ENCODE results near the gene CHCHD3. TPM values are rescaled to one million over a fixed set of nuclear protein-coding genes. Genes with fewer than 3 reads are reported as not detected.
A peak's percentile ranks its signal among the peaks of the same experiment; 100 is the strongest.

CHCHD3 gene
- total RNA-seq, 2 experiments from 2014 or later, result 85.2 to 86.1 TPM

DNA sequence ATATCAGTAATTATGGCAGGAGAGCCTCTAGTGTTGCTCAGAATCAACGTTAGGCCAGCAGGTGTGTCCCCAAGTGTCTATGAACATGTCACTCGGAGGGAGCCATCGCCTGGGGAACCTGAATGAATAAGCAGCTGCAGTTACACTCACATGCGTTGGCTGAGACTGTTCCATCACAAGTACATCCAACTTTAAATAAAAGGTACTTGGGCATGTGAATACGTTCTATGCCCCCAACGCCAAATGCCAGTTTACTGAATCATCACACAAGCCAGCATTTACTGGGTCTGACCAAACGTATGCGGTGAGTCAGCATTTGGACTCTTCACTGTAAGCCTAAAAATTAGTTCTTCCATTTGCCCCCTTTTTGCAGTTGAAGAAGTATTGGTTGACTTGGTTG lies 298.1 kb downstream of the CHCHD3 start:
- H3K4me1 Mint-ChIP-seq, result no peaks in the 10 kb centered on the region
- peaks cover 1% of the 10 kb centered on the region for H3K9me3 Mint-ChIP-seq
- no peak overlapping the region for H3K4me3 Mint-ChIP-seq
- peaks cover 26% of the 10 kb centered on the region for H3K36me3 Mint-ChIP-seq
- DNase-seq, result no peak
- H3K27ac Mint-ChIP-seq, result no peak overlapping the region
- H3K27me3 Mint-ChIP-seq, result no peaks in the 10 kb centered on the region

DNA sequence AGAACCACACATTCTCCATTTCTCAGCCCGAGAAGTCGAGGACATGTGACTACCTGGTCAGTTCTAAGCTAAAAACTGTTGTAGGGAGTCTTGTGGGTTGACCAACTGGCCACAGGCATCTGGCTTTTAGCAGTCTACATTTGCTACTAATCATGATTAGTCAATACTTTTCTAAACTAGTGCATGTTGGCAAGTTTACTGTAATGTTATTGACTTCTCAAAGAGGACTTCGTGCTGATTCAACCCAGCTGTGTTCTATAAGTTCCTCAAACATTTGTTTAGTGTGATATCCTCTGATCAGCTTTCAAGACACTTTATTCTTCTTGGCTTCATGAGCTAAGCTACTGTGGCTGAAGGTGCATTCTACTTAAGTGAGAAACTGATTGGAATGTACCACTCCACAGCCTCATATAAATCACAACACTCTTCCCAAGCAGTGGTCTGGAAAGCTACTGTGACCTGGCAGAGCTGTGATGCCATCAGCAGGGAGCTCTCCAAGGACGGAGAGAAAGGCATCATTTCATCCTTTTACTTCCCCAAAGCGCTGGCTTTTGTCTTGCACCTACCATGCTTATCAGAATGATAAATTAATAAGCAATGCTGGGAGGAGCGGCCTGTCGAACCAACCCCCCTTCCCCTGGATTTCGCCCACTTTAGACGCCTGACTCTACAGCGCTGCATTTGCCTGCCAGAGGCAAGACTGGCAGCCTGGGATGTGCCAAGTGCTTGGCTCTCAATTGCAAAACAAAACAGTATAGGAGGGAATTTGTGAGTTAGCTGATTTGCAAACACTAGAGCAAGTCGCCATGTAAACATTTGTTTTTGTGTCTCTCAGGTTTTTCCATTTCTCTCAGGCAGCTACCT lies 298.9 kb downstream of the CHCHD3 start:
- DNase-seq, result no peak
- Mint-ChIP-seq H3K4me1 (peaks cover 6% of the 10 kb centered on the region), H3K9me3 (peaks cover 1% of the 10 kb centered on the region), H3K36me3 (peaks cover 21% of the 10 kb centered on the region), H3K27me3 (no peaks in the 10 kb centered on the region), H3K27ac (no peak overlapping the region), H3K4me3 (no peak overlapping the region)

DNA sequence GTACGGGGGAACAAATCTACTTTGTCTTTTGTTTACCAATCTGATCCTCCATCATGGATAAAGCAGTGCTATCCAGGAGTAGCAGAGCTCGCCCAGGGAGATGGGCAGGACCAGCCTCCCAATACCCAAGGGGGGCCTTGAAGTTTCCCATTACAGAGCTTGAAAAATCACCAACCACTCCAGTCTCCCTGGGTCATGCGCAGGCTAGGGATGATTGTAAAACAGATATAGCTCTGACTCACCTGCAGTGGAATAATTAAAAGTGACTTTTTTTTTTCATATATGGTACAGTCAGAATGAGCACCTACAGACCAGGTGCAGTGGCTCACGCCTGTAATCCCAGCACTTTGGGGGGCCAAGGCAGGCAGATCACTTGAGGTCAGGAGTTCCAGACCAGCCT lies 301.1 kb downstream of the CHCHD3 start:
- Mint-ChIP-seq H3K36me3 (peaks cover 13% of the 10 kb centered on the region), H3K27me3 (no peaks in the 10 kb centered on the region), H3K4me1 (peaks cover 13% of the 10 kb centered on the region), H3K27ac (no peak overlapping the region), H3K9me3 (peaks cover 3% of the 10 kb centered on the region), H3K4me3 (no peak overlapping the region)
- no peak for DNase-seq

DNA sequence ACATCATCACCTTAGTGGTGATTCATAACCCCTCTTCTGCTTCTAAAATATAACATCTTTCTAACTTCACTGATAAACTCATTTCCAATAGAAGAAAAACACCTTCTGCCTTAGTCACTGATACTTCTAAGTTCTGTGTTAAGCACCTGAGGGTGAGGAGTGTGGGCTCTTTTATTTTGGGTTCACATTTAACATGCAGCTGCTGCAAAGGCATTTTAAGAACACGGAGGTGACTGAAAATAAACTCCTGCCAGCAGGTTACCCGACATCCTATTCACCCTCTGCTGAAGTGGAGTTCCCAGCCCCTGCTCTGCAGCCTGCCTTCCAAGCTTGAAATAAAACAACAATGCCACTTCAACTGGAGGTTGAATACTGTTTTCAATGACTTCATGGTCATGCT lies 302.7 kb downstream of the CHCHD3 start:
- H3K9me3 Mint-ChIP-seq, result peaks cover 3% of the 10 kb centered on the region

DNA sequence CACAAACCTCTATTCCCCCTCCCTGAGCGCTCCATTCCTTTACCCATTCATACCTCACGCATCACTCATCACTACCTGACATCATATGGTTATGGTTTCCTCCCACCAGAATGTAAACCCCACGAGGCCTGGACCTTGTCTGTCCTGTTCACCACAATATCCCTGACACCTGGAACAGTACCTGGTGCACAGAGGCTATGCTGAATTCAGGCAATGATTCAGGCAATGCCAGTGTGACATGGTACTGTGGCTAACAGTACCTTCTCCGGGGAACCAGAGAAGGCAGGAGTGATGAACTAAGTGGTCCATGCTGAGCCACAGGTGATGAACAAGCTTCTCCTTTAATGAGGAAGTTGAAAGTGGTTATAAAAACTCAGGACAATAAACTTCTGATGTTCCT lies 303.1 kb downstream of the CHCHD3 start:
- peaks cover 3% of the 10 kb centered on the region for H3K9me3 Mint-ChIP-seq
- H3K4me3 Mint-ChIP-seq, result no peak overlapping the region
- H3K27me3 Mint-ChIP-seq, result no peaks in the 10 kb centered on the region
- H3K4me1 Mint-ChIP-seq, result peaks cover 13% of the 10 kb centered on the region
- peaks cover 4% of the 10 kb centered on the region for H3K36me3 Mint-ChIP-seq
- H3K27ac Mint-ChIP-seq, result no peak overlapping the region
- no peak for DNase-seq

More for the DNA sequence above, 302.7 kb downstream of the CHCHD3 start:
- peaks cover 13% of the 10 kb centered on the region for H3K4me1 Mint-ChIP-seq
- H3K27ac Mint-ChIP-seq, result no peak overlapping the region
- H3K36me3 Mint-ChIP-seq, result peaks cover 6% of the 10 kb centered on the region
- no peak overlapping the region for H3K4me3 Mint-ChIP-seq
- DNase-seq, result no peak
- no peaks in the 10 kb centered on the region for H3K27me3 Mint-ChIP-seq

DNA sequence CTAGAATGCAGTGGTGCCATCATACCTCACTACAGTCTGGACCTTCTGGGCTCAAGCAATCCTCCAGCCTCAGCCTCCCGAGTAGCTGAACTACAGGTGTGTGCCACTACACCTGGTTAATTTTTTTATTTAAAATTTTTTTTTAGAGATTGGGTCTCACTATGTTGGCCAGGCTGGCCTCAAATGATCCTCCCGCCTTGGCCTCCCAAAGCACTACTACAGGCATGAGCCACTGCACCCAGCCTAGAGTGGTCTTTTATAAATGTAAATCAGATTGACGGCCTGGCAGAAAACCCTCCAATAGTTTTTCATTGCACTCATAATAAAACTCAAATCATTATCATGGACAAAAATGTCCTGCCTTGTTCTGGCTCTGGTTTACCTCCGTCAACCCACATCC lies 303.9 kb downstream of the CHCHD3 start:
- Mint-ChIP-seq H3K9me3 (peaks cover 3% of the 10 kb centered on the region), H3K36me3 (peaks cover 4% of the 10 kb centered on the region), H3K4me1 (peaks cover 15% of the 10 kb centered on the region), H3K4me3 (no peak overlapping the region), H3K27me3 (no peaks in the 10 kb centered on the region), H3K27ac (no peak overlapping the region)
- no peak for DNase-seq

DNA sequence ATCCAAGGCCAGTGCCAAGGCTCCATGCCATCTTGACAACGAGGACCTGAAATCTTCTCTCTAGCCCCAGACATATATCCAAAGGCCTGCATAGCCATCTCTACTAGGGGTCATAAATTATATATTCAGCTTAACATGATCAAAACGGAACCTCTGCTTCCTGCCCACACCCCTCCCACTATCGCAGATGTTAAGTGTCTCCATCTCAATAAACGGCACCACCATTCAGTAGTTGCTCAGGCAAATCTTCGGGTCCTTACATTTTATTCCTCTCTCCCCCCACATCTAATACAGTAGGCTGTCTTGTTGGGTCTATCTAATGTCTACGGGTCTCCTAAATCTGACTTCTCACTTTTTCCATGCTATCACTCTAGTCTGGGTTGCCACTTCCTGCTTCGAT lies 304.5 kb downstream of the CHCHD3 start:
- Mint-ChIP-seq H3K4me1 (peaks cover 15% of the 10 kb centered on the region), H3K27me3 (no peaks in the 10 kb centered on the region), H3K27ac (no peak overlapping the region), H3K4me3 (no peak overlapping the region), H3K9me3 (peaks cover 3% of the 10 kb centered on the region), H3K36me3 (peaks cover 4% of the 10 kb centered on the region)
- no peak for DNase-seq

DNA sequence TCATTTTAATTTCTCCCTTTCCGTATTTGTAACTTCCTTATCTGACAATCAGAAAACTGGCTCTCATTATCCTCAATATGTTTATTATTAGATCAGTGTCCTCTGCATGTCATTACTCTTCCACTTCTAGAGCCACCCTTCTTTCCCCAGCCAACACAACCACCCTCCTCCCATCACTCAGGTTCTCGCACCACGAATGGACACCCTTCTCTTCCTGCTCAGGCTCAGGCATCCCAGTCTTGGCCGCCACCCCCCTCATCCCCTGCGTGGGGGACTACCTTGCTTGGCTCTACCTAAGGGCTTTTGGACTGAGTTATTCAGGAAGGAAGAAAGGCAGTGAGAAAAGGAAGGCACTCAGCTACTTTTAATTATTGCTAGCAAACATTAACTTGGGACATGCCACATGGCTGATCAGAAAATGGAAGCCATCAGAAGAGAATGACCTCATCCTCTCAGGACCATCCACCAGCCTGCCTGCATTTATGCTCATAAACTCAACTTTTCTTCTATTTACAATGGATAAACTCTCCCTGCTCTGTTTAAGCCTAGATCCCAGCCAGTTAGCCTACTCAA lies 305.8 kb downstream of the CHCHD3 start:
- Mint-ChIP-seq H3K36me3 (peaks cover 4% of the 10 kb centered on the region), H3K27ac (no peak overlapping the region), H3K4me3 (no peak overlapping the region), H3K9me3 (peaks cover 3% of the 10 kb centered on the region), H3K27me3 (no peaks in the 10 kb centered on the region), H3K4me1 (peaks cover 23% of the 10 kb centered on the region)
- no peak for DNase-seq

DNA sequence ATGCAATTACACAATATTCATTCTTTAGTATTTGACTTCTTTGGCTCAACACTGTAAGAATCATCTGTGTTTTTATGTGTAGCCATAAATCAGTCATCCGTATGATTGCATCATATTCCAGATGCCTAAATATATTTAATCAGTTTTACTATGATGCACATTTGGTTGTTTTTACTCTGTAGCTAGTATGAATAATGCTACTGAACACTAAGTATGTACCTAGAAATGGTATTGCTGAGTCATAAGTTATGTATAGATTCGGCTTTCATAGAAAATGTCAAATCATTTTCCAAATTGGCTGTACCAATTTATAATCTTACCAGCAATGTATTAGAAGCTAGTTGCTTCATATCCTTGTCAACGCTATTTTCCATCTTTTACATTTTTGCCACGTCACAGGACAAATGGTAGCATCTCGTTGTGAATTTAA lies 308.3 kb downstream of the CHCHD3 start:
- Mint-ChIP-seq H3K9me3 (peaks cover 17% of the 10 kb centered on the region), H3K27ac (no peak overlapping the region), H3K36me3 (peaks cover 10% of the 10 kb centered on the region), H3K27me3 (no peaks in the 10 kb centered on the region), H3K4me3 (no peak overlapping the region), H3K4me1 (peaks cover 30% of the 10 kb centered on the region)
- no peak for DNase-seq

DNA sequence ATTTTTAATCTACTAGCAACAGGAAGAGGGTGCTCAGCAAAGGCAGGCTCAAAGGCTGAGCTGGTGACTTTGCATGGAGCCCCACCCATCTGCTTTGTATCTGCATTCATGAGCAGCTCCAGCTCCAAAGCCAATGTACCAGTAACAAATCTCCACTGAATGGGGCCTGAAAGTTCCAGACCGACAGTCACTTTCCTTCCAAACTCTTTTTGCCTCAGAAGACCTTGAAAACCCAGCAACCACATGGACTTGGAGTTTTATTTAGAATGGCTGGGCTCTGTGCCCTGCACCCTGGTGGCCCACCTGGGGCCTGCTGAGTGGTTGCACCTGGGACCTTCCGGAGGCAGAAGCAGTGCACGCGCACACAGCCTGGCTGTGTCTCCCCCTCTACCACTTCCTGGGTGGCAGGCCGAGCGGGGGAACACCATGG lies 310.6 kb downstream of the CHCHD3 start:
- peaks cover 6% of the 10 kb centered on the region for H3K36me3 Mint-ChIP-seq
- peak overlapping the region; percentile 64 for H3K27ac Mint-ChIP-seq
- peaks cover 14% of the 10 kb centered on the region for H3K9me3 Mint-ChIP-seq
- peak overlapping the region; percentile 23 for H3K4me3 Mint-ChIP-seq
- H3K27me3 Mint-ChIP-seq, result no peaks in the 10 kb centered on the region
- peaks cover 19% of the 10 kb centered on the region for H3K4me1 Mint-ChIP-seq
- DNase-seq, result peak; percentile 32

DNA sequence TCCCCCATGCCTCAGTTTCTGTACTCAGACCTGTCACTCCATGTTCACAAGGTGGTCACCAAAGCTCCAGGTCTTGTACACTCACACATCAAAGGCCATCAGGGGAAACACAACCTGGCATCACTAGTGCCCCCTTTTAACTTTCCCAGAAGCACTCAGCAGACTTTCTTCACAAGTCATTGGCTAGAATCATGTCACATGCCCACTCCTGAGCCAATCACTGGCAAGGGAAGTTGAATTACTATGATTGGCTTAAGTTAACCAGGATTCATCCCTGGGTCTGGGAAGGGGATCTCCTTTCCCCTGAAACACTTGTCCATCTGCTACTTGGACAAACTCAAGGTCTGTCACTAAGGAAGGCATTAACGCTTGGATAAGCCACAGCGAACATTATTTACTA lies 311.8 kb downstream of the CHCHD3 start:
- H3K4me1 Mint-ChIP-seq, result peaks cover 19% of the 10 kb centered on the region
- H3K27me3 Mint-ChIP-seq, result no peaks in the 10 kb centered on the region
- DNase-seq, result no peak
- H3K4me3 Mint-ChIP-seq, result no peak overlapping the region
- peaks cover 14% of the 10 kb centered on the region for H3K9me3 Mint-ChIP-seq
- H3K36me3 Mint-ChIP-seq, result peaks cover 6% of the 10 kb centered on the region
- H3K27ac Mint-ChIP-seq, result no peak overlapping the region

DNA sequence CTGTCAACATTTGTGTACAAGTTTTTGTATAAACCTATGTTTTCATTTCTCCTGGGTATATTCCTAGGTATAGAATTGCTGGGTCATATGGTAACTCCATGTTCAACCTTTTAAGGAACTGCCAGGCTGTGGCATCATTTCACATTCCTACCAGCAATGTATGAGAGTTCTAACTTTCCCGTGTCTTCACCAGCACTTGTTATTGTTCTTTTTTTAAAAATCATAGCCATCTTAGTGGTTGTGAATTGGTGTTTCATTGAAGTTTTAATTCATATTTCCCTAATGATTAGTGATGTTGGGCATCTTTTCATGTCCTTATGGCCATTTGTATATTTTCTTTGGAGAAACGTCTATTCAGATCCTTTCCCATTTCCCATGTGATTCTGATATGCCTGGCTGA lies 312.6 kb downstream of the CHCHD3 start:
- peaks cover 6% of the 10 kb centered on the region for H3K36me3 Mint-ChIP-seq

DNA sequence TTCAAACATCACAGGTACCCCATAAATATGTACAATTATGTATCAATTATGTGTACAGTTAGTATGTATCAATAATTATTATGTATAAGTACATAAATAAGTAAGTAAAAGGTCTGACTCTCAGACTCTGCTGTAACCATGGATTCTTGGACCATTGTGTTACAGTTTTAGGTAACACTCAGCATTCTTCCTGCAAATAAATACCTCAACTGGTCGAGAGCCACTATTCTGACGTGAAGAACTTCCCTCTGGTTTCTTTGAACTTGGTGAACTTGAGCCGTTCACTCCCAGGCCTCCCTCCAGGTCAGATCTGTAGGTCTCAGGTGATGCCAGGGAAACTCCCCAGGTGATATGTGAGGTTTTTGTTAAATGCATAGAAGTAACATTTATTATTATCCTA lies 313.8 kb downstream of the CHCHD3 start:
- H3K27me3 Mint-ChIP-seq, result no peaks in the 10 kb centered on the region
- H3K27ac Mint-ChIP-seq, result no peak overlapping the region
- H3K36me3 Mint-ChIP-seq, result peaks cover 6% of the 10 kb centered on the region
- H3K4me3 Mint-ChIP-seq, result no peak overlapping the region
- H3K4me1 Mint-ChIP-seq, result peaks cover 18% of the 10 kb centered on the region
- peaks cover 14% of the 10 kb centered on the region for H3K9me3 Mint-ChIP-seq
- DNase-seq, result no peak

More for the DNA sequence above, 312.6 kb downstream of the CHCHD3 start:
- Mint-ChIP-seq H3K27ac (no peak overlapping the region), H3K4me1 (peaks cover 19% of the 10 kb centered on the region), H3K4me3 (no peak overlapping the region), H3K9me3 (peaks cover 14% of the 10 kb centered on the region), H3K27me3 (no peaks in the 10 kb centered on the region)
- DNase-seq, result no peak

DNA sequence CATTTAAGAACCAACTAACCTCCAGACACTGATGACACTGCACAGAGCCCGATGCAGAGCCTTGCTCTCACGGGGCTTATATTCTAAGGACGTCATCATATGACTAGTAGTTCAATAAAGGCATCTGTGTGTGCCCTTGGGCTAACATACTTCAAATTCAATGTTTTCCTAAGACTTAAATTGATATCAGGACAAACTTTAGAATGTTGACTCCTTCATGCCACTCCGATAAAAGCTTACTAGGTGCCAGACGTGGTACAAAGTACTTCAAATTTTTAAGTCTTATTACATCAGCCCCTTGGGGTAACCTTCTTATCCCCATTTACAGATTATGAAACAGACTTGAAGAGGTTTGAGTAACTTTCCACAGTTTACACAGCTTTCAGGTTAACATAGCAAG lies 314.5 kb downstream of the CHCHD3 start:
- H3K27me3 Mint-ChIP-seq, result no peaks in the 10 kb centered on the region
- DNase-seq, result no peak
- H3K4me1 Mint-ChIP-seq, result peaks cover 17% of the 10 kb centered on the region
- peaks cover 6% of the 10 kb centered on the region for H3K36me3 Mint-ChIP-seq
- no peak overlapping the region for H3K4me3 Mint-ChIP-seq
- H3K9me3 Mint-ChIP-seq, result peaks cover 14% of the 10 kb centered on the region
- H3K27ac Mint-ChIP-seq, result no peak overlapping the region

DNA sequence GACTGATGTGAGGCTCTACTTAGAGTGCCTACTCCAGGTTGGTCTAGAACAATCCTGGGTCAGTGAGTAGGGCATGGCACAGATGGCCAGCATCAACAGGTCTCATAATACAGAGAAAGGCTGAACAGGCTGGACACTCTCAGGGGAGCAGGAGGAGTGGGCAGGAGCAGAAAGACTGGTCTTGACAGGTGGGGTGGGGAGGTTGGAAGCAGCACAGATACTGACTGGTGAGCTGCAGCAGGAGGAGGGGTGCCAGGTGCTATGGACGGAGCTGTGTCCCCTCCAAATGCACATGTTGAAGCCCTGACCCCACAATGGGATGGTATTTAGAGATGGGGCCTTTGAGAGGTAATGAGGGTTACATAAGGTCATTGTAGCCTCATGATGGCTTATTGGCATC lies 315.2 kb downstream of the CHCHD3 start:
- peaks cover 6% of the 10 kb centered on the region for H3K36me3 Mint-ChIP-seq
- no peak overlapping the region for H3K4me3 Mint-ChIP-seq
- DNase-seq, result no peak
- H3K4me1 Mint-ChIP-seq, result peaks cover 14% of the 10 kb centered on the region
- no peak overlapping the region for H3K27ac Mint-ChIP-seq
- no peaks in the 10 kb centered on the region for H3K27me3 Mint-ChIP-seq
- H3K9me3 Mint-ChIP-seq, result peaks cover 14% of the 10 kb centered on the region

DNA sequence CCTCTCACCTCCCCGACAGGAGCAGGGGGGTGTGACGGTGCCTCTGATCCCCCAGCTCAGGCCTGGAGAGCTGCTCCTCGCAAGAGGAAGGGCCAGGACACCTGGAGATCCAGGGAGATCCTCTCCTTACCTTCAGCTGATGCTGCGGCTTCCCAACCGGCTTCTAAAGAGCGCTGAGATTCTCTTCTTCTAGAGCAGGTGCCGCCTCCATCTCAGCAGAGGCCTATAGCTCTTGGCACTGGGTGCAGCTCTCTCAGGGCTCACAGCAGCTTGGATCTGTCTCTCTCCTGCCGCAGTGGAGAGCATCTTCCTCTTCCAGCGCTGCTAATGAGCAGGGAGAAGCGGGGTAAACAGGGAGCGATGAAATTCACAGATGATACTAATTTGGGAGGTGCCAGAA lies 316.0 kb downstream of the CHCHD3 start:
- no peak for DNase-seq
- Mint-ChIP-seq H3K9me3 (peaks cover 14% of the 10 kb centered on the region), H3K4me1 (peaks cover 6% of the 10 kb centered on the region), H3K4me3 (no peak overlapping the region), H3K36me3 (peaks cover 6% of the 10 kb centered on the region), H3K27me3 (no peaks in the 10 kb centered on the region), H3K27ac (no peak overlapping the region)

Measured in activated naive CD8-positive, alpha-beta T cell treated with anti-CD3 and anti-CD28 coated beads for 36 hours (primary cell).